ENCODE measurements around the gene EEF1G. TPM values are rescaled to one million over a fixed set of nuclear protein-coding genes. Genes with fewer than 3 reads are reported as not detected.

Gene EEF1G
- total and polyA plus RNA-seq, 2 donors (not counting 1 experiment from before 2014, with no cell fraction given): 1,582 to 1,867 TPM

DNA sequence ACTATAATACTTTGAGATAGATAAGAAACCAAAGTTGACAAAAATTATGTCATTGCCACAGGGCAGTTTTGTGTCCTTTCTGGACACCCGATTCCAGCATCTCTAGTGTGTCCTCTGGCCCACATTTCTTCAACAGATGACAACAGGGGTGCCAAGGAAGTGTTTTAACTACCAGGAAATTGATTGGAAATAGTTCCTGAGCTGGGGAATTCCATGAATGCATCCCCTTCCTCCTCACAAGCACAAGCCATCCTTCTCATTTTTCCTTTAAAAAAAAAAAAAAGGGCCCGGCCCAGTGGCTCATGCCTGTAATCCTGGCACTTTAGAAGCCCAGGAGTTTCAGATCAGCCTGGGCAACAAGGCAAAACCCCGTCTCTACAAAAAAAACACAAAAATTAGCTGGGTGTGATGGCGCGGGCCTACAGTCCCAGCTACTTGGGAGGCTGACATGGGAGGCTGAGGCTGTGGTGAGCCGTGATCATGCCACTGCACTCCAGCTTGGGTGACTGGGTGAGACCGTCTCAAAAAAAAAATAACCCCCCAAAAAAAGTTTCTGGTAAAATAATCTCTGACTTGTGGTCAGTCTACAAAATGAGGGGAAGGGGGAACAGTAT, 48.9 kb upstream of the EEF1G start:
- peaks cover 23% of the 10 kb centered on the region for H3K4me1 Mint-ChIP-seq
- peaks cover 13% of the 10 kb centered on the region for H3K79me2 ChIP-seq (ENCODE audit: control insufficient read depth, insufficient read depth, low read length)
- H2AFZ ChIP-seq (ENCODE audit: insufficient read depth, low read depth, low read length, poor library complexity, severe bottlenecking): peak overlapping the region; percentile 85
- intact Hi-C loops (cut with micrococcal nuclease): loop anchor here (1.0 to 2.0 kb wide), 8 partner anchors 10 to 139 kb away; partner anchors contain the start of genes C11orf98, CSKMT, EML3 and GANAB
- peaks cover 11 to 19% of the 10 kb centered on the region in 2 donors for H3K4me1 ChIP-seq (ENCODE audit: control insufficient read depth in 2 of 2, insufficient read depth in 2 of 2, low read length in 2 of 2)
- no peaks in the 10 kb centered on the region for H3K27me3 ChIP-seq (replicated peaks in 1 of 4; ENCODE audit: control extremely low read depth in 1 of 4, control insufficient read depth in 3 of 4, insufficient read depth in 4 of 4, low read length in 3 of 4)
- 83% methylated on average over 1 of the region's 7 CpGs for WGBS (ENCODE audit: insufficient coverage)
- DNase-seq (no peak), ATAC-seq (ENCODE audit: low read depth) (no peak)
- CTCF ChIA-PET: interaction anchor here (0.6 to 4.4 kb wide), 14 partner anchors 8 to 258 kb away, joined by 3 to 35 read pairs (median 4); partner anchors contain the start of genes C11orf98, CSKMT, EML3 and LBHD1
- H3K27ac ChIP-seq (ENCODE audit: low read length in 2 of 2): peak overlapping the region; percentile 88 to 98
- H3K4me3 Mint-ChIP-seq: peak overlapping the region; percentile 98
- peak overlapping the region; percentile 90 for H3K27ac Mint-ChIP-seq
- no peaks in the 10 kb centered on the region for H3K9me3 ChIP-seq (ENCODE audit: control extremely low read depth in 1 of 3, control insufficient read depth in 2 of 3, insufficient read depth in 1 of 3, low read length in 2 of 3)
- H3K9ac ChIP-seq (ENCODE audit: low read length): peak overlapping the region; percentile 93
- POLR2A ChIA-PET: interaction anchor here (0.6 to 3.6 kb wide), 12 partner anchors 15 to 229 kb away, joined by 3 to 33 read pairs (median 6); partner anchors contain the start of genes BSCL2, C11orf98, CSKMT and GNG3
- H3K27me3 Mint-ChIP-seq: no peaks in the 10 kb centered on the region
- no peak for TF ChIP-seq EZH2 (IDR thresholded peaks at IDR 0.05; ENCODE audit: borderline replicate concordance, insufficient read depth, low read depth, low read length, poor library complexity, severe bottlenecking)
- TF ChIP-seq, protein P1, sequence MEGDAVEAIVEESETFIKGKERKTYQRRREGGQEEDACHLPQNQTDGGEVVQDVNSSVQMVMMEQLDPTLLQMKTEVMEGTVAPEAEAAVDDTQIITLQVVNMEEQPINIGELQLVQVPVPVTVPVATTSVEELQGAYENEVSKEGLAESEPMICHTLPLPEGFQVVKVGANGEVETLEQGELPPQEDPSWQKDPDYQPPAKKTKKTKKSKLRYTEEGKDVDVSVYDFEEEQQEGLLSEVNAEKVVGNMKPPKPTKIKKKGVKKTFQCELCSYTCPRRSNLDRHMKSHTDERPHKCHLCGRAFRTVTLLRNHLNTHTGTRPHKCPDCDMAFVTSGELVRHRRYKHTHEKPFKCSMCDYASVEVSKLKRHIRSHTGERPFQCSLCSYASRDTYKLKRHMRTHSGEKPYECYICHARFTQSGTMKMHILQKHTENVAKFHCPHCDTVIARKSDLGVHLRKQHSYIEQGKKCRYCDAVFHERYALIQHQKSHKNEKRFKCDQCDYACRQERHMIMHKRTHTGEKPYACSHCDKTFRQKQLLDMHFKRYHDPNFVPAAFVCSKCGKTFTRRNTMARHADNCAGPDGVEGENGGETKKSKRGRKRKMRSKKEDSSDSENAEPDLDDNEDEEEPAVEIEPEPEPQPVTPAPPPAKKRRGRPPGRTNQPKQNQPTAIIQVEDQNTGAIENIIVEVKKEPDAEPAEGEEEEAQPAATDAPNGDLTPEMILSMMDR (IDR thresholded peaks at IDR 0.05): no peak
- peak overlapping the region; percentile 92 for H3K4me2 ChIP-seq (replicated peaks; ENCODE audit: low read depth, low read length, poor library complexity, severe bottlenecking)
- H3K9me3 Mint-ChIP-seq (ENCODE audit: insufficient read depth): no peaks in the 10 kb centered on the region
- peak overlapping the region in 1 of 5 experiments; percentile 80 for H3K4me3 ChIP-seq (ENCODE audit: control extremely low read depth in 1 of 5, extremely low read depth in 1 of 5, insufficient read depth in 1 of 5, low read depth in 2 of 5, low read length in 4 of 5)
- H4K20me1 ChIP-seq (ENCODE audit: control insufficient read depth, insufficient read depth, low read length, poor library complexity, severe bottlenecking): no peaks in the 10 kb centered on the region
- peaks cover 7 to 27% of the 10 kb centered on the region in 2 experiments for H3K36me3 ChIP-seq (replicated peaks in 1 of 2; ENCODE audit: control extremely low read depth in 1 of 2, control insufficient read depth in 1 of 2, extremely low read depth in 1 of 2, insufficient read depth in 2 of 2, low read length in 1 of 2)

Data from B cell (primary cell).